CD14-positive monocyte (primary cell): ENCODE measurements around the gene SCAMP4. TPM values are rescaled to one million over a fixed set of nuclear protein-coding genes. Genes with fewer than 3 reads are reported as not detected.

ENCODE experiments used
- DNase-seq, 3 donors: peaks; one replicate each; pipeline ENCODE4 v3.0.0-alpha.2; 2011 to 2022
- H2AFZ ChIP-seq: 2 replicates; pipeline ENCODE4 v1.6.0; 2012; ENCODE audit warnings: mild to moderate bottlenecking, low read depth, low read length, inconsistent platforms; ENCODE audit not compliant: insufficient read depth, poor library complexity, severe bottlenecking
- H3K27ac ChIP-seq, 2 donors: 1 replicate in 1 of 2; 2 replicates in 1 of 2; pipeline ENCODE4 v1.5.1; 2012 to 2013; ENCODE audit warnings: low read length in 2 of 2, control low read depth in 1 of 2, inconsistent platforms in 1 of 2, low read depth in 1 of 2, mild to moderate bottlenecking in 1 of 2
- H3K27me3 ChIP-seq, 2 donors: one replicate each; pipeline versions ENCODE4 v1.6.0 to v1.6.1; 2011 to 2013; ENCODE audit warnings: low read length in 2 of 2; ENCODE audit not compliant: control insufficient read depth in 2 of 2, insufficient read depth in 2 of 2
- H3K36me3 ChIP-seq, 2 donors: replicated peaks in 1 of 2; 1 replicate in 1 of 2; 2 replicates in 1 of 2; pipeline versions ENCODE4 v1.5.1 to v1.6.1; 2012 to 2013; ENCODE audit warnings: low read length in 2 of 2, control low read depth in 1 of 2, inconsistent platforms in 1 of 2, mild to moderate bottlenecking in 1 of 2; ENCODE audit not compliant: insufficient read depth in 2 of 2, control insufficient read depth in 1 of 2
- H3K4me1 ChIP-seq, 2 donors: 1 replicate in 1 of 2; 2 replicates in 1 of 2; pipeline versions ENCODE4 v1.5.1 to v1.6.1; 2012 to 2013; ENCODE audit warnings: low read length in 2 of 2, control low read depth in 1 of 2, inconsistent platforms in 1 of 2, mild to moderate bottlenecking in 1 of 2, moderate library complexity in 1 of 2; ENCODE audit not compliant: insufficient read depth in 2 of 2, control insufficient read depth in 1 of 2
- H3K4me2 ChIP-seq: replicated peaks from 2 replicates; pipeline ENCODE3; 2012; ENCODE audit warnings: low read length, moderate library complexity, mild to moderate bottlenecking; ENCODE audit not compliant: poor library complexity, severe bottlenecking; ENCODE audit errors: extremely low read depth
- H3K4me3 ChIP-seq, 3 experiments: fragments of 200-600 bp in 1 of 3; sonication (generic) in 1 of 3; replicated peaks in 1 of 3; 1 replicate in 2 of 3; 2 replicates in 1 of 3; pipeline ENCODE4 v1.5.1; 2011 to 2013; ENCODE audit warnings: low read length in 3 of 3, mild to moderate bottlenecking in 3 of 3, control low read depth in 2 of 3, low read depth in 2 of 3, inconsistent platforms in 1 of 3, moderate library complexity in 1 of 3
- H3K79me2 ChIP-seq: 2 replicates; pipeline ENCODE4 v1.6.0; 2012; ENCODE audit warnings: mild to moderate bottlenecking, control low read depth, inconsistent platforms, low read length, moderate library complexity; ENCODE audit not compliant: insufficient read depth
- H3K9ac ChIP-seq: 2 replicates; pipeline ENCODE4 v1.6.0; 2017; ENCODE audit warnings: low read length, mild to moderate bottlenecking; ENCODE audit not compliant: insufficient read depth, poor library complexity, severe bottlenecking
- H3K9me3 ChIP-seq, 2 donors: replicated peaks in 1 of 2; 1 replicate in 1 of 2; 2 replicates in 1 of 2; pipeline versions ENCODE4 v1.5.1 to v1.6.1; 2012 to 2013; ENCODE audit warnings: low read length in 2 of 2, control low read depth in 1 of 2; ENCODE audit not compliant: control insufficient read depth in 1 of 2, insufficient read depth in 1 of 2
- H4K20me1 ChIP-seq: 2 replicates; pipeline ENCODE4 v1.6.0; 2012; ENCODE audit warnings: mild to moderate bottlenecking, low read length, control low read depth, moderate library complexity; ENCODE audit not compliant: insufficient read depth
- H3K27ac Mint-ChIP-seq, 7 donors: one replicate each; pipeline ENCODE4 v1.8.0; 2020; ENCODE audit warnings: mild to moderate bottlenecking in 7 of 7, mixed read lengths in 7 of 7, moderate library complexity in 6 of 7, inconsistent platforms in 2 of 7
- H3K27me3 Mint-ChIP-seq, 3 donors: one replicate each; pipeline ENCODE4 v1.8.0; 2021 to 2022; ENCODE audit warnings: low read depth in 3 of 3, mild to moderate bottlenecking in 3 of 3, mixed read lengths in 3 of 3, moderate library complexity in 3 of 3, inconsistent platforms in 1 of 3
- H3K36me3 Mint-ChIP-seq, 2 donors: one replicate each; pipeline ENCODE4 v1.8.0; 2020; ENCODE audit warnings: mixed read lengths in 2 of 2, inconsistent platforms in 1 of 2, mild to moderate bottlenecking in 1 of 2
- H3K4me1 Mint-ChIP-seq: one replicate; pipeline ENCODE4 v1.8.0; 2020; ENCODE audit warnings: mild to moderate bottlenecking, mixed read lengths
- H3K4me3 Mint-ChIP-seq, 2 donors: one replicate each; pipeline ENCODE4 v1.8.0; 2020; ENCODE audit warnings: mild to moderate bottlenecking in 2 of 2, mixed read lengths in 2 of 2, moderate library complexity in 1 of 2
- H3K9me3 Mint-ChIP-seq, 7 donors: one replicate each; pipeline ENCODE4 v1.8.0; 2020 to 2022; ENCODE audit warnings: mixed read lengths in 7 of 7, mild to moderate bottlenecking in 6 of 7, moderate library complexity in 6 of 7, inconsistent platforms in 2 of 7
- WGBS: methylation state at CpG from one replicate; pipeline ENCODE4 v1.1.5; 2013; ENCODE audit warnings: missing lambda C conversion rate; ENCODE audit not compliant: insufficient coverage; 5-methylcytosine and 5-hydroxymethylcytosine counted together
- intact Hi-C, 2 donors: fragments of 100-400 bp; cut with micrococcal nuclease; formaldehyde crosslinking; loops; one replicate each; pipeline versions ENCODE4 v1.15.0 to v1.15.1; 2023
- polyA plus RNA-seq, 3 donors: library from polyadenylated mRNA; depleted of rRNA in 1 of 3; unstranded in 2 of 3; stranded (reverse) in 1 of 3; fragments of 300-500 nt in 2 of 3; fragments of >200 nt in 1 of 3; fragmentation: Illumina TruSeq in 2 of 3; gene quantifications; 1 replicate in 2 of 3; 2 replicates in 1 of 3; pipeline ENCODE4 v1.2.3, GENCODE V29; 2012 to 2021
- TF ChIP-seq, protein P1 (sequence below): fragments of 200-600 bp; IDR thresholded peaks from one replicate; pipeline ENCODE4 v1.8.0; 2022; ENCODE audit warnings: antibody characterized with exemption, mild to moderate bottlenecking

The SCAMP4 gene
- polyA plus RNA-seq, 3 donors: 11.9 to 39.4 (median 15.4) TPM

DNA sequence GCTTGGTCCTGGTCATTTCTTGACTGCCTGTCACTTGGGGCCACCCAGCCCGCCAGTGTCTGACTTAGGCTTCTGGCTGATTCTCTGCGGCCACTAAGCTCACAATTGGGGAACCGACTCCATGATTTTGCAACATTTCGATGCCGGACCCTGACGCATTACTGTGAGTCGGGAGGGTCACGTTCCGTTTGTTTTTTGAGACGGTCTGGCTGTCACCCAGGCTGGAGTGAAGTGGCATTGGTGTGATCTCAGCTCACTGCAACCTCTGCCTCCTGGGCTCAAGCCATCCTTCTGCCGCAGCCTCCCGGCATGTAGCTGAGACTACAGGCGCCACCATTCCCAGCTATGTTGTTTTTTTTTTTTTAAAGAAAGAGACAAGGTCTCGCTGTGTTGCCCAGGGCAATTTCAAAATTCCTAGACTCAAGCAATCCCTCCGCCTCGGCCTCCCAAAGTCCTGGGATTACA, 3.2 kb upstream of the SCAMP4 start:
- Mint-ChIP-seq H3K36me3 (no peaks in the 10 kb centered on the region), H3K9me3 (no peaks in the 10 kb centered on the region), H3K27me3 (peaks cover 0 to 2% (median 0%) of the 10 kb centered on the region in 3 donors), H3K4me3 (peak overlapping the region; percentile 48 to 63), H3K4me1 (peaks cover 58% of the 10 kb centered on the region), H3K27ac (peak overlapping the region; percentile 99 to 100 (median 99))
- Histone ChIP-seq H4K20me1 (peaks cover under 1% of the 10 kb centered on the region), H3K27me3 (no peaks in the 10 kb centered on the region), H2AFZ (no peak overlapping the region), H3K4me3 (peak overlapping the region in 1 of 3 experiments; percentile 13), H3K9me3 (no peaks in the 10 kb centered on the region), H3K79me2 (peaks cover 15% of the 10 kb centered on the region), H3K4me2 (peak overlapping the region; percentile 29), H3K36me3 (no peaks in the 10 kb centered on the region), H3K27ac (peak overlapping the region; percentile 96 to 99), H3K4me1 (peaks cover 65 to 79% of the 10 kb centered on the region in 2 donors), H3K9ac (peak overlapping the region; percentile 77)
- TF ChIP-seq, protein P1, sequence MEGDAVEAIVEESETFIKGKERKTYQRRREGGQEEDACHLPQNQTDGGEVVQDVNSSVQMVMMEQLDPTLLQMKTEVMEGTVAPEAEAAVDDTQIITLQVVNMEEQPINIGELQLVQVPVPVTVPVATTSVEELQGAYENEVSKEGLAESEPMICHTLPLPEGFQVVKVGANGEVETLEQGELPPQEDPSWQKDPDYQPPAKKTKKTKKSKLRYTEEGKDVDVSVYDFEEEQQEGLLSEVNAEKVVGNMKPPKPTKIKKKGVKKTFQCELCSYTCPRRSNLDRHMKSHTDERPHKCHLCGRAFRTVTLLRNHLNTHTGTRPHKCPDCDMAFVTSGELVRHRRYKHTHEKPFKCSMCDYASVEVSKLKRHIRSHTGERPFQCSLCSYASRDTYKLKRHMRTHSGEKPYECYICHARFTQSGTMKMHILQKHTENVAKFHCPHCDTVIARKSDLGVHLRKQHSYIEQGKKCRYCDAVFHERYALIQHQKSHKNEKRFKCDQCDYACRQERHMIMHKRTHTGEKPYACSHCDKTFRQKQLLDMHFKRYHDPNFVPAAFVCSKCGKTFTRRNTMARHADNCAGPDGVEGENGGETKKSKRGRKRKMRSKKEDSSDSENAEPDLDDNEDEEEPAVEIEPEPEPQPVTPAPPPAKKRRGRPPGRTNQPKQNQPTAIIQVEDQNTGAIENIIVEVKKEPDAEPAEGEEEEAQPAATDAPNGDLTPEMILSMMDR: no peak
- WGBS: 9% methylated on average over 9 of the region's 16 CpGs
- peak; percentile 97 to 99 (median 98) for DNase-seq
- intact Hi-C loops: loop anchor here in 1 of 2 donors (5.0 kb wide), 1 partner anchor 190 kb away; no protein-coding TSS in a partner anchor

DNA sequence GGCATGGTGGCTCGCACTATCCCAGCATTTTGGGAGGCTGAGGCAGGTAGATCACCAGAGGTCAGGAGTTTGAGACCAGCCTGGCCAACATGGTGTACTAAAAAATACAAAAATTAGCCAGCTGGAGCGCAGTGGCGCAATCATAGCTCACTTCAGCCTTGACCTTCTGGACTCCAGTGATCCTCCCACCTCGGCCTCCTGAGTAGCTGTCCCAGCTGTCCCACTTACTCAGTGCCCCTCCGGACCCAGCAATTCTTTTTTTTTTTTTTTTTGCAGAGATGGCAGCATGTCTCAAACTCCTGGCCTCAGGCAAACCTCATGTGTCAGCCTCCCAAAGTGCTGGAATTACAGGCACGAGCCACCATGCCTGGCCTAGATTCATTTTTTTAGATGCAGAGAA, 2.3 kb upstream of the SCAMP4 start:
- H3K27ac Mint-ChIP-seq: peak overlapping the region; percentile 99 to 100 (median 99)
- H3K36me3 Mint-ChIP-seq: no peaks in the 10 kb centered on the region
- Histone ChIP-seq H3K27me3 (no peaks in the 10 kb centered on the region), H3K79me2 (peaks cover 24% of the 10 kb centered on the region), H3K4me1 (peaks cover 56 to 70% of the 10 kb centered on the region in 2 donors), H3K4me3 (no peak overlapping the region), H3K27ac (peak overlapping the region; percentile 96 to 99), H3K4me2 (no peak overlapping the region), H4K20me1 (peaks cover 10% of the 10 kb centered on the region), H3K9ac (no peak overlapping the region), H2AFZ (no peak overlapping the region), H3K36me3 (no peaks in the 10 kb centered on the region), H3K9me3 (no peaks in the 10 kb centered on the region)
- no peak overlapping the region for H3K4me3 Mint-ChIP-seq
- peaks cover 50% of the 10 kb centered on the region for H3K4me1 Mint-ChIP-seq
- no peak for DNase-seq
- TF ChIP-seq, protein P1: no peak
- H3K27me3 Mint-ChIP-seq: peaks cover 0 to 2% (median 0%) of the 10 kb centered on the region in 3 donors
- intact Hi-C loops: loop anchor here in 1 of 2 donors (5.0 kb wide), 1 partner anchor 189 kb away; no protein-coding TSS in a partner anchor
- no peaks in the 10 kb centered on the region for H3K9me3 Mint-ChIP-seq
- WGBS: 84% methylated on average over 4 of the region's 6 CpGs
